ENCODE results near the gene AIM2.
"Not testable (repeated sequence)": the region's sequence is repeated elsewhere in the genome, so short reads cannot be mapped to it uniquely, and the experiment has no call there.

The AIM2 gene

GRCh38 chr1:159040893-159041724 is 35.5 kb downstream of the AIM2 start:
- Histone ChIP-seq H3K4me3 (no peak overlapping the region), H3K36me3 (peaks cover 78 to 95% (median 90%) of the 10 kb centered on the region in 11 experiments), H4K20me1 (peaks cover 0 to 96% (median 45%) of the 10 kb centered on the region in 11 experiments; a peak in 14 of 22 replicates), H3K4me2 (no peak overlapping the region), H3K27ac (no peak overlapping the region), H3K9me3 (replicated peaks in 1 of 11) (no peaks in the 10 kb centered on the region), H3K27me3 (no peaks in the 10 kb centered on the region), H3K9ac (no peak overlapping the region), H3K4me1 (peaks cover 0 to 2% (median 0%) of the 10 kb centered on the region in 10 experiments; a peak in 6 of 20 replicates)
- no peak for TF ChIP-seq Cebpa-rat (IDR thresholded peaks at IDR 0.05)

- H3K4me2 ChIP-seq, result no peak overlapping the region
Measured at GRCh38 chr1:159040206-159040605, 36.4 kb downstream of the AIM2 start.

GRCh38 chr1:159030877-159031447 is 45.6 kb downstream of the AIM2 start:
- Histone ChIP-seq H3K36me3 (peaks cover 100% of the 10 kb centered on the region in 11 experiments), H3K9ac (0 out of 22 replicates have a peak overlapping the region, but pooled peaks of 1 of the 11 experiments have one; percentile 45), H3K4me1 (peaks cover 0 to 46% (median 16%) of the 10 kb centered on the region in 10 experiments; a peak in 16 of 20 replicates), H3K4me2 (peak overlapping the region in 9 of 11 experiments; percentile 14 to 53 (median 48); a peak in 14 of 22 replicates), H3K27me3 (no peaks in the 10 kb centered on the region), H4K20me1 (peaks cover 0 to 100% (median 79%) of the 10 kb centered on the region in 11 experiments; a peak in 17 of 22 replicates), H3K27ac (peak overlapping the region in 7 of 11 experiments; percentile 11 to 58 (median 38); a peak in 9 of 22 replicates), H3K9me3 (replicated peaks in 1 of 11) (peaks cover 0 to 46% (median 43%) of the 10 kb centered on the region in 11 experiments; a peak in 19 of 22 replicates), H3K4me3 (no peak overlapping the region)
- TF ChIP-seq Cebpa-rat (IDR thresholded peaks at IDR 0.05), result no peak

More at GRCh38 chr1:159040206-159040605, 36.4 kb downstream of the AIM2 start:
- H3K9me3 ChIP-seq (replicated peaks in 1 of 11), result no peaks in the 10 kb centered on the region
- H3K27ac ChIP-seq, result no peak overlapping the region
- no peaks in the 10 kb centered on the region for H3K4me1 ChIP-seq
- no peak for TF ChIP-seq Cebpa-rat (IDR thresholded peaks at IDR 0.05)
- H3K9ac ChIP-seq, result no peak overlapping the region
- peaks cover 0 to 97% (median 54%) of the 10 kb centered on the region in 11 experiments; a peak in 14 of 22 replicates for H4K20me1 ChIP-seq
- H3K27me3 ChIP-seq, result no peaks in the 10 kb centered on the region
- no peak overlapping the region for H3K4me3 ChIP-seq
- H3K36me3 ChIP-seq, result peaks cover 84 to 96% (median 90%) of the 10 kb centered on the region in 11 experiments

DNA sequence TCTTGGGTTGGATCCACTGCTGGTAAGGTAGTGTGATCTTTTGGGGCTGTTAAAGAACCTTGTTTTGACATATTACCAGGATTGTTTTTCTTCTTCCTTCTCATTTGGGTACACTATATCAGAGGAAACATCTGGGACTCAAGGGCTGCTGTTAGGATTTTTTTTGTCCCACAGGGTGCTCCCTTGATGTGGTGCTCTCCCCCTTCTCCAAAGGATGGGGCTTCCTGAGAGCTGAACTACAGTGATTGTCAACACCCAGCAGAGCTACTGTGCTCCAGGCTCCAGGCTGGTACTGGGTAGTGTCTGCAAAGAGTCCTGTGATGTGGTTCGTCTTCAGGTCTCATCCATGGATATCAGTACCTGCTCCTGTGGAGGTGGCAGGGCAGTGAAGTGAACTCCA is 46.3 kb downstream of the AIM2 start:
- Histone ChIP-seq H3K4me3 (no peak overlapping the region), H3K27me3 (no peaks in the 10 kb centered on the region), H3K9me3 (replicated peaks in 1 of 11) (peaks cover 0 to 52% (median 49%) of the 10 kb centered on the region in 11 experiments; a peak in 19 of 22 replicates), H3K36me3 (peaks cover 100% of the 10 kb centered on the region in 11 experiments), H3K4me1 (peaks cover 0 to 52% (median 16%) of the 10 kb centered on the region in 10 experiments; a peak in 16 of 20 replicates), H4K20me1 (peaks cover 0 to 100% (median 79%) of the 10 kb centered on the region in 11 experiments; a peak in 17 of 22 replicates), H3K27ac (peak overlapping the region in 4 of 11 experiments; percentile 1 to 58 (median 40); a peak in 4 of 22 replicates), H3K4me2 (peak overlapping the region in 9 of 11 experiments; percentile 3 to 53 (median 48); a peak in 15 of 22 replicates), H3K9ac (0 out of 22 replicates have a peak overlapping the region, but pooled peaks of 1 of the 11 experiments have one; percentile 7)
- TF ChIP-seq Cebpa-rat (IDR thresholded peaks at IDR 0.05), result no peak

GRCh38 chr1:159026841-159027240 is 49.7 kb downstream of the AIM2 start:
- not testable (repeated sequence) for H3K27ac ChIP-seq, H3K9ac ChIP-seq, H3K27me3 ChIP-seq, H3K4me3 ChIP-seq
- H4K20me1 ChIP-seq, result peaks cover 0 to 100% (median 79%) of the 10 kb centered on the region in 11 experiments; a peak in 17 of 22 replicates
- peaks cover 0 to 83% (median 16%) of the 10 kb centered on the region in 10 experiments; a peak in 16 of 20 replicates for H3K4me1 ChIP-seq
- H3K36me3 ChIP-seq, result peaks cover 99 to 100% (median 100%) of the 10 kb centered on the region in 11 experiments
- peak overlapping the region in 2 of 11 experiments; percentile 50 to 55; a peak in 4 of 22 replicates for H3K4me2 ChIP-seq
- H3K9me3 ChIP-seq (replicated peaks in 1 of 11), result peaks cover 0 to 78% (median 69%) of the 10 kb centered on the region in 11 experiments; a peak in 20 of 22 replicates

DNA sequence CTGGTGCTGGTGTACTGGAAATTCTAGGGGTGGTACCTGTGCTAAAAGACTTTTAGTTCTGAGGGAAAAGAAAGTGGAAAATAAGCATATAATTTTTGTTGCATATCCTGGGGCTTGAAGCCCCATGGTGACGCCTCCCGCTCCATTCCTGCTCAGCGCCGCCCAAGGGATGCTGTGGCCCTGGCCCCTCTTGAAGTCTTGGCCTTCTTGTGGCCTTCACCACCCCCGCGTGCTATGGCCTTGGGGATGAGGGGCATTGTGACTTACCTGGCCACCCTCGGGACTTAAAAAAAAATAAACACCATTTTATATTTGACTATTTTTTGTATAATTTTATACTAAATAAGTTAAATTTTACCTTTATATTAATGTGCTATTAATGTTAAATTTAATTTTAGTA is 51.5 kb downstream of the AIM2 start:
- Histone ChIP-seq H3K27me3 (no peaks in the 10 kb centered on the region), H3K36me3 (peaks cover 99 to 100% (median 100%) of the 10 kb centered on the region in 11 experiments), H3K9ac (no peak overlapping the region), H3K4me1 (peaks cover 0 to 82% (median 3%) of the 10 kb centered on the region in 10 experiments; a peak in 10 of 20 replicates), H3K4me3 (no peak overlapping the region), H3K4me2 (peak overlapping the region in 2 of 11 experiments; percentile 37 to 56; a peak in 1 of 22 replicates), H4K20me1 (peaks cover 0 to 100% (median 71%) of the 10 kb centered on the region in 11 experiments; a peak in 15 of 22 replicates), H3K27ac (no peak overlapping the region), H3K9me3 (replicated peaks in 1 of 11) (peaks cover 0 to 85% (median 76%) of the 10 kb centered on the region in 11 experiments; a peak in 20 of 22 replicates)
- no peak for TF ChIP-seq Cebpa-rat (IDR thresholded peaks at IDR 0.05)

DNA sequence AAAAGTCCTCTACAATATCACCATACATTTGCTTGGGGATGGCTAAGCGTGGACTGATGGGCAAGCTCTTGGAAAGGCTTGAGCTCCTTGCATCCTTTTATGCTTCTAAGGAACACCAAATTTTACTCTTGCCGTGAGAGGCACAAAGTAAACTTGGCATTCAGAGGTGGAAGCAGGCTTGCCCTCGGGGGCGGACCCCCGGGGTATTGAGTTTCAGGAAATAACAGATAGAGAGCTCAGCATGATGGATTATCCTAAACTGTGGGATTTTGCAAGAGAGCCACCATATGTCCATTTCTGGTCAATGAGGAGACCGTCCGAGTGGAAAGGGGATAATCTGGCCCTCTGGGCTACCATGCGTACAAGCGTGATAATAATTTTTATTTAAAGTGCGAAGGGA is 52.8 kb downstream of the AIM2 start:
- Histone ChIP-seq H3K27ac (no peak overlapping the region), H3K36me3 (peaks cover 99 to 100% (median 100%) of the 10 kb centered on the region in 11 experiments), H3K4me3 (no peak overlapping the region), H4K20me1 (peaks cover 0 to 100% (median 60%) of the 10 kb centered on the region in 11 experiments; a peak in 14 of 22 replicates), H3K4me1 (peaks cover 0 to 84% (median 0%) of the 10 kb centered on the region in 10 experiments; a peak in 5 of 20 replicates), H3K9ac (no peak overlapping the region), H3K4me2 (peak overlapping the region in 1 of 11 experiments; percentile 24; a peak in 1 of 22 replicates), H3K27me3 (no peaks in the 10 kb centered on the region), H3K9me3 (replicated peaks in 1 of 11) (peaks cover 0 to 71% (median 63%) of the 10 kb centered on the region in 11 experiments; a peak in 20 of 22 replicates)
- TF ChIP-seq Cebpa-rat (IDR thresholded peaks at IDR 0.05), result no peak

DNA sequence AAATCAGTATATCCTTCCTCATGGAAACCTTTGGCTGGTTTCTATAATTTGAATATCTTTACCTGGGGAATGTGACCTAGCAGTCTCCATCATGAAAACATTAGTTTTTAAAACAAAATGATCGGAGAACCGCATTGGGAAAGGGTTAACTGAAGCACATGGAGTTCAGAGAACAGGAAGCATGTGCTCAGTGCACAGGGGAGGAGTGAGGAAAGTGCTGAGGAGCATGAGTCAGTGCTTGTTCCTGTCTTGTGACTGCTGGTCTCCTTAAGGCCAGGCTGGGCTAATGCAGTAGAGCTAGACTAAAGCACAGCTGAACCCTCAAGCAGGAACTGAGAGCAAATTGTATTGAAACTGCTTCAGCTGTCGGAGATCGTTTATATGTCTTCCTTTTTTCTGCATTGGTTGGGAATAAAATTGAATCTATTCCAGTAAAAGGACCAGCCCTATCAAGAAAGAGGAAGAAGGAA is 61.1 kb downstream of the AIM2 start:
- peaks cover 36 to 72% (median 46%) of the 10 kb centered on the region in 10 experiments for H3K4me1 ChIP-seq
- H3K36me3 ChIP-seq, result peaks cover 66 to 79% (median 71%) of the 10 kb centered on the region in 11 experiments
- H4K20me1 ChIP-seq, result peaks cover 0 to 43% (median 11%) of the 10 kb centered on the region in 11 experiments; a peak in 10 of 22 replicates
- peak overlapping the region in 9 of 10 experiments; percentile 37 to 90 (median 77); a peak in 12 of 20 replicates for H3K4me3 ChIP-seq
- peaks cover 0 to 37% (median 22%) of the 10 kb centered on the region in 11 experiments; a peak in 18 of 22 replicates for H3K9me3 ChIP-seq (replicated peaks in 1 of 11)
- H3K27ac ChIP-seq, result peak overlapping the region; percentile 73 to 99 (median 80)
- no peak for TF ChIP-seq Cebpa-rat (IDR thresholded peaks at IDR 0.05)
- no peaks in the 10 kb centered on the region for H3K27me3 ChIP-seq
- peak overlapping the region; percentile 43 to 96 (median 64); a peak in 20 of 22 replicates for H3K9ac ChIP-seq
- H3K4me2 ChIP-seq, result peak overlapping the region; percentile 54 to 98 (median 83)
